Effector CD4-positive, alpha-beta T cell (primary cell): ENCODE results near the gene TSPAN5.
"Not testable (repeated sequence)": the region's sequence is repeated elsewhere in the genome, so short reads cannot be mapped to it uniquely, and the experiment has no call there.

Experiments
- DNase-seq: peaks from one replicate; pipeline ENCODE4 v3.0.0-alpha.2; 2020

Gene TSPAN5

DNA sequence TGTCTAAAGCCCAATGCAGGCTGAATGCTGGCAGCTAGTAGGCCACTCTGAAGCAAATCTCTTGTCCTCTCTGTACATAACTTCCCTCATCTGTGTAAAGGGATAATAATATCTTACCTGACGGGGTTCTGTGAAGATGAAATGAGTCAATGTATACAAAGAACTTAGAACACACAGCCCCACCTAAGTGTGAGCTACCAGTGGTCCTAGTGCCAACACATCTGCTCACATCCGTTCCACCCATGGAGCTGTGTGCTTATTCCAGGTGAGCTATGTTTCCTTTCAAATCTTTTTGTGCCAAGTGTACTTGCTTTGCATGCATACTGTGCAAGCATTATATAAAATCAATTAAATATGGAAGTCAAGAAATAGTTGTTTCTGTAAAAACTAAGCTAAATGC is 116.4 kb downstream of the TSPAN5 start:
- no peak for DNase-seq

DNA sequence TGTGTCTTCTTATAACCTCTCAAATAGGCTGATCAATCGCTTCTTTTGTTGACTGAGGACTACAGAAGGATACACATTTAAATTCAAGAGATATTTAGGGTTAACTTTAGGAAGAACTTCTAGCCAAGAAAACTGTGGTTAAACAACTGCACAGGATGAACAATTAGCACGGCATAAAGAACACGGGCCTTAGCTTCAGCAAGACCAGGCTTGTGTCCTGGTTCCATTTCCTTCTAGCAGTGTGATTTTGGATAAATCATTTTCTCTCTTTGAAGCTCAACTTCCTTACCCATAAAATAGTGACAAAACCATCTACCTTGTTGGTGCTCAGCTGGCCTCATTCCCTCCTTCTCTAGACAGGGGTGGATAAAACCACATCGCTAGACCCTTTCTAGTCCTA is 117.6 kb downstream of the TSPAN5 start:
- DNase-seq: no peak

DNA sequence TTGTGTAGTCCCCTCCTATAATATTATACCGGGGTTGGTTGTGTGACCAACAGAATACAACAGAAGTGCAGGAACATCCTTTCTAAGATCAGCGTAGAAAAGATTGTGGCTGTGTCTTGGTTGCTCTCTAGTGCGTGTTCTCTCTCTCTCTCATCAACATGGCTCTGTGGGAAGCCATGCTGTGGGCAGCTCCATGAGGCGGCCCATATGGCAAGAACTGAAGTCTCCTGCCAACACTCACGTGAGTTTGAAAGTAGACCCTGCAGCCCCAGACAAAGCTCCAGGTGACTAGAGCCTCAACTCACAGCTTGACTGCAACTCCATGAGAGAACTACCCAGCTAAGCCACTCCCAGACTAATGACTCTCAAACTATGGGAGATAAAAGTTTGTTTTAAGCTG is 118.7 kb downstream of the TSPAN5 start:
- DNase-seq: no peak

DNA sequence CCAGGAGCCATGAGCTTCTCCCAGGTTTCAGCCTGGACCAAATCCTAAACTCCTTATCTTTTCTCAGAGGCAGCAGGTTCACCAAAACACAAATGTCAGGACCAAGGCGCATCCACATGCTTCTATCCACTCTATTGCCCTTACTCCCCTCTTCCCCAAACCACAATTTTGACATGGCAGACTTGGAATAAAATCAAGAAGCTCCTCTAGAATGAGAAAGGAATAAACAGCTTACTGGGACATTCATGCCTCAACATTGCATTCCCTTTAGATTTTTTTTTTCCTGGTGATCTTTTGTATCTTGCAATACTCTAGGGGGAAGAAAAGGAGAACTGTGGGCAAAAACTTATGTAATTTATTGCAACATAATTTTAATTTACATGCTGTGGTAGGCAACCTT is 119.1 kb downstream of the TSPAN5 start:
- no peak for DNase-seq

DNA sequence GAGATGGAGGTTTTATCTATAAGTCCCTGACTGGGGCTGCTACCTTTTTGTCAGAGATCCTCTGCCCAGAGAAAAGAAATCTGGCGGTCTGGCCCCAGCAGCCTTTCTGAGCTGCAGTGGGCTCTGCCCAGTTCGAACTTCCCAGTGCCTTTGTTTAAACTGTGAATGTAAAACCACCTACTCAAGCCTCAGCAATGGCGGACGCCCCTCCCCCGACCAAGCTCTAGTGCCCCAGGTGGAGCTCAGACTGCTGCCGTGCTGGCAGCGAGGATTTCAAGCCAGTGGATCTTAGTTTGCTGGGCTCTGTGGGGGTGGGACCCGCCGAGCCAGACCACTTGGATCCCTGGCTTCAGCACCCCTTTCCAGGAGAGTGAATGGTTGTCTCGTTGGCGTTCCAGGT is 121.8 kb downstream of the TSPAN5 start:
- no peak for DNase-seq

DNA sequence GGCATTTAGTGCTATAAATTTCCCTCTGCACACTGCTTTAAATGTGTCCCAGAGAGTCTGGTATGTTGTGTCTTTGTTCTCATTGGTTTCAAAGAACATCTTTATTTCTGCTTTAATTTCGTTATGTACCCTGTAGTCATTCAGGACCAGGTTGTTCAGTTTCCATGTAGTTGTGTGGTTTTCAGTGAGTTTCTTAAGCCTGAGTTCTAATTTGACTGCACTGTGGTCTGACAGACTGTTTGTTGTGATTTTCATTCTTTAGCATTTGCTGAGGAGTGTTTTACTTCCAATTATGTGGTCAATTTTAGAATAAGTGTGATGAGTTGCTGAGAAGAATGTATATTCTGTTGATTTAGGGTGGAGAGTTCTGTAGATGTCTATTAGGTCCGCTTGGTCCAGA is 124.3 kb downstream of the TSPAN5 start:
- not testable (repeated sequence) for DNase-seq

DNA sequence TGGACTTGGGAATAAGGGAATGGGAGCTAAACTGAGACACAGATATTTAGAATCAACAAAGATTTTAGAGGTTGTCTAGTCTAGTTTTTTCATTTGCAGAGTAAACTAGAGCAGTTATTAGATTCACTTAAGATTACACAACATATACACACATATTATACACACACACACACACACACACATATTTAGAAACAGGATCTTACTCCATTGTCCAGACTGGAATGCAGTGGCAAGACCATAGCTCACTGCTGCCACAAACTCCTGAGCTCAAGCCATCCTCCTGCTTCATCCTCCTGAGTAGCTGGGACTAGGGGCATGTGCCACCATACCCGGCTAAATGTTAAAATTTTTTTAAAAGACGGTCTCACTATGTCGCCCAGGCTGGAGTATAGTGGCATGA is 127.8 kb downstream of the TSPAN5 start:
- DNase-seq: no peak

DNA sequence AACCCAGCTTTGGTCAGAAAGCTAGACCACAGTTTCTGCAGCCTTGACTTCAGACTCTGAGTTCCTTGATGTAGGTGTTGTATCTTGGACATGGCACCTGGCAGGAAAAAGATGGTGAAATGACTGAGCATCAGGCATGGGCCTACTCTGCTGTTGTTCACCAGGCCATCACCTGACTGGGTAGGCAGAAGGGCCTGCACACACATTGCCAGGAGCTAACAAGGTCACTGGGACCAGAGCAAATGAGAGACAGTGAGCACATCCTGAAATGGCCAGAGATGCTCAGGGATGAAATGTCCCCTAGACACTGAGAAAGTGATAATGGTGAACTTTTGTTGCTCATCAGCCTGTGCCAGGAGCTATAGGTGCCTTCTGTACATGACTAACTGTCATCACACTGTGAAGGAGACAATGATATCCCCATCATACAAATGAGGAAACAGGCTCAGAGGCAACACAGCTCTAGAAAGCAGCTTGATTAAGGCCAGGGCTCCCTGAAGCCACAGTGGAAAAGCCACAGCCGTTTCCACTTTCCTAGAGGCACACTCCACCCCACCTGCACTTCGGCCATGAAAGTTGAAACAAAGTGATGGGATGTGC is 128.3 kb downstream of the TSPAN5 start:
- DNase-seq: no peak

DNA sequence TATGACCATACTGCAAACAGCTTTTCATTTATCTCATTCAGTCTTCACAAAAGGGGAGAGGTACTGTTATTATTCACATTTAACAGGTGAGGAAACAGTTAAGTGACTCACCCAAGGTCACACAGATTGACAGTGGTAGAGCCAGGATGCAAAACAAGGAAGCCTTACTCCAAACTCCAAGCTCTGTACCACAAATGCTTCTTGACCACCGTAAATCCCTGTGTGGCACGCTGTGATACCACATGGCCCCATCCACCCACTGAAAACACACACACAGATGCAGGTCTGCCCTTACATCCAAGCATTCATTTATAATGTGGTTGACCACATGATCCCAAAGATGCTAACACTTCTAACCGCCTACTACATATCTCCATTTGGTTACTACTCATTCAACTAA is 129.5 kb downstream of the TSPAN5 start:
- DNase-seq: no peak

DNA sequence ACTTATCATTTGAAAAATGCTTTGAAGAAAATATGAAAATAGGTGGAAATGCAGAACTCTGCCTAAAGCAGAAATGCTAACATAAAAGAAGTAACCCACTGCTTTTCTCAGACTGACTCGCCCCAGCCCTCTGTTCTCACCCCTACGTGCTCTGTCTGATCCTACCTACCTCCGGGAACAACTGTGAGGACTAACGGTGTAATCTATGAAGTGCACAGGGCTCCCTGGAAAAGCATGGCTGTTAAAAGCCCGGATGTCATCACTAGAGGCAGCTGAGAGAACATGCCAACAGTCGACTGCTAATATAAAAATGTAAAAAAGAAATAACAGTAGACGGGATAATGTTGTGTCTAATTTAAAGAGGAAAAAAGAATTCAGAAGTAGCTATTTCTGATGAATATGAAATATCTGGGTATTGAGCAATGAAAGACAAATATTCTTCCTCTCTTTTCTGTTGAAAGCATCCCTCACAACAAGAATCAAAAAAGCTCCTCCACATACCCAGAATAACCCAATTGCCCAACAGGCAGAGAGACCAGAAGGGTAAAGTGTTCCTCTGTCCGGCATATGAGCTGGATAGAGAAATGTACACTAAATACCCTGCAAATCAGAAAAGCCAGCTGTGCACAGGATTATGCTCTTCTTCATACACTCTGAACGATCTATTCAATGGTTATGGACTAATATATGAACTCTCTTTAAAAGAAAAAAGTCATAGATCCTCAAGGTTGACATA is 130.7 kb downstream of the TSPAN5 start:
- DNase-seq: no peak

DNA sequence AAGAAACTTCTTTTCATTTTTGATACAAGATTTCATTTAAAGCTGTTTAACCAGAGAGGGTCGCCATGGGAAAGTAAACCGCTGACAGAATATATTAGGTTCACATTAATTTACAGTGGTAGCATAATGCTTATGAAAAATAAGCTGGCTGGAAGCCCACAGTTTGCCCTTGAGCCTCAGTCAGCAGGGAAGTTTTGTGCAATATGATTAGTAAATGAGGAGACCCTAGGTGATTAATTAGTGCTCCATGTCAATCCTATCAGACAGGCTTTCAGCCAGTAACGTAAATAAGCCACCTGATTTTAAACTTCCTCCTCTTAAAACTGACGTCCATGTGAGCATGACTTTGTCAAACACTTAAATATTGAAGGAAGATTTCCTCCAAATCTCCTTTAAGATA is 134.2 kb downstream of the TSPAN5 start:
- DNase-seq: no peak

DNA sequence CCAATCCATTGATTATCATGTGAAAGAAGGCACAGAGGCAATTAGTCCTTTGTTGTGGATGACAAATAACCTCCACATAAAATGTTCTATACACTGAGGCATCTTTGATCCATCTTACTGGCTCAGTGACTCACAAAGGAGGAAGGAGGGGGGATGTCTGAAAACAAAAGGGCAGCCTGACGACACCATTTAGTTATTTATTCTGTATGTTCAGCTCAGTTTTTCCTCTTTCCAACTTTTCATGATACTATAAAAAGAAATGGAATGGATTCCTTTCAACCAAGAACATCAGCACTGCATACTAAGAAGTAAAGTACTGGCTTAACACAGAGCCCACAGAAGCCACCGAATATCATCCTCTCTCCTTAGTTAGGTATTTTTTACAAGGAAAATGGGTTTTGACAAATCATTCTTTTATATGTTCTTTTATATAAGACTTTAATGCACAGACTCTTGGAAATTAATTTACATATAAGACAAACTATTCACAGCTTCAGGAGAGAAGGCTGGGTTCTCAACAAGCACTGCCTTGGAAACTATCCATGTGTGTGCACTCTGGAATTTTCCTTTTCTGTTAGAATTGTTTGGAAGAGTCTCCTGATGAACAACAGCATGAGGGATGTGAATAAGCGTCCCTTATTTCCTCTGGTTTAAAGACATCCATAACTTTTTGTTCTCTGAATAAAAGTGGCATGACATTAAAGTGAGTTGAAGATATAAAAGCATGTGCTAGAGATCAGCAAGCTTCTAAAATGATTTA is 135.6 kb downstream of the TSPAN5 start:
- DNase-seq: no peak

DNA sequence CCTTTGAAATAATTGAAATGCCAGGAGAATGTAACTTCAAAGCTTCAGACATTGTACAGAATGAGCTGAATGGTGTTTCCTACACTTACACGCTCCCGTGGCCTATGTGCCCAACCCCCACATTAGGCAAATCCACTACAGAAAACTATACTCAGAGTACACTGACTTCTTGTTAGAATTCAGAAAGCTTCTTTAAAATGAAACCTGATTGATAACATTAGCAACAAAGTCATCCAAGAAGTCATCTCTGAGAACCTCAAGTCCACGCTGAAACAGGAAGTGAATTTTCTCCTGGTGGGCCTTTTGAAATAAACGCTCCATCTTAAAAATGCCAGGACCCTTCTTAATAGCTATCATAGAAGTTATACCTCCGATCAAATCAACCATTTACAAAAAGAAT is 136.3 kb downstream of the TSPAN5 start:
- DNase-seq: no peak

DNA sequence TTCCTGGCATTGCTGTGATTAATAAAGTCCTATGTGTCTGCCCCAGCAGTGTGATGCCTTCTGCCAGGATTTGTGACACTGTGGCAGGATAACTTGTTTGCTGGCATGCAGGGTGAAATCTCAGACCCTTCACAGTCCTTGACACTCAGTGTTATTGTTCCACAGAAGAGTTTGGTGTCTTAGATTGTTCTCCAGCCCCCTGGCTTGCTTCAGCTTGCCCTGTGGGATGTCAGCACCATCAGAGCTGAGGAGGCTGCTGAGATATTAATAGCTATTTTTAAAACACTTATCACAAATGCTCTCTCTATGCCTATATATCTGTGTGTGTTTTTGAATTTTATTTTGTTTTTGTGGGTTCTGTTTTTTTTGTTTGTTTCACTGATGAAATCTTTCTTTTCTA is 136.9 kb downstream of the TSPAN5 start:
- DNase-seq: no peak

DNA sequence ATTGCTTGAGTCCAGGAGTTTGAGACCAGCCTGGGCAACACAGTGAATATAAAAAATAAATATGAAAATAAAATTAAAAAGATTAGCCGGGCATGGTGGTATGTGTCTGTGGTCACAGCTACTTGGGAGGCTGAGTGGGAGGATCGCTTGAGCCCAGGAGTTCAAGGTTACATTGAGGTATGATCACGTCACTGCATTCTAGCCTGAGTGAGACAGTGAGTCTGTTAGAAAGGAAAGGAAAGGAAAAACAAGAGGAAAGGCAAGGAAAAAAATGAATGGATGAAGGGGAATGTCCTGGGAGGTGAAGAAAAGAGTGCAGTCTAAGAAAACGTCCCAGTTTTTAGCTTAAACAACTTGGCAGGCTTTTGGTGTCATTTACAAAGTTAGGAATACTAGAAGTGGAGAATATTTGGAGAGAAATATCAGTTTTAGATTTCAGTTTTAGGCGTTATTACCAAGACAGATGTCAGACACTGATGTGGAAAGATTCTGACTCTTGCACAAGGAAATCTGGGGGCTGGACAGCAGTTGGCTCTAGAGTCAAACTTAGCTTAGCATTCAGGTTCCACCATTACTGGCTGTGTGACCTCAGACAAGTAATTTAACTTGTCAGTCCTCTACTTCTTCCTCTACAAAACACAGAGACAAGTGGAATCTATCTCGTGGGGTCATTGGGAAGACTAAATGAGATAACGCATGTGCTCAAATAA is 139.0 kb downstream of the TSPAN5 start:
- DNase-seq: no peak

DNA sequence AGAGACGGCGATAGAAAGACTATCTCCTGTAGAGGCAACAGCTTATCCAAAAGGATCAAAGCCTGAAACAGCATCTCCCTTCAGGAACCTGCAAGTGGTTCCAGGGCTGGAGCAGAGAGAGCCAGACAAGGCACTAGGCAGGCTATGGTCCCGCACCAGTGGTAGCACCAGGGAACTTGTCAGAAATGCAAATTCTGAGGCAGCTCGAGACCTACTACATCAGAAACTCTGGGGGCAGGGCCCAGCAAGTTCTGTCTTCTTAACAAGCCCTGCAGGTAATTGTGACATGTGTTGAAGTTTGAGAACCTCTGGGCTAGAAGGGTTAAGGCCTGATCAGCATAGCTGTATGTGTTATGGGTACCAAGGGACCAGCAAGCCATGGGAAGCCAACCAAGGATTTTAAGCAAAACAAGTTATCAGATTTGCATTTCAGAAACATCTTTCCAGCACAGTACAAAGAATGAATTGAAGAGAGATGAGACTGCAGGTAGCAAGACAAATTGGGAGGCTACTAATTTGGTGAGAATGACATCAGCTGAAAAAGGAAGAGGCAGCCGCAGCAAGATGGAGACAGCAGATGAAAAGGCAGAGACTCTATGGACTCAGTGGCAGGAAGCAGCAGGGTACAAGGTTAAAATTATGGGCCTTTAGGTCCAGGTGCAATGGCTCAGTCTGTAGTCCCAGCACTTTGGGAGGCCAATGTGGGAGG is 139.7 kb downstream of the TSPAN5 start:
- no peak for DNase-seq

DNA sequence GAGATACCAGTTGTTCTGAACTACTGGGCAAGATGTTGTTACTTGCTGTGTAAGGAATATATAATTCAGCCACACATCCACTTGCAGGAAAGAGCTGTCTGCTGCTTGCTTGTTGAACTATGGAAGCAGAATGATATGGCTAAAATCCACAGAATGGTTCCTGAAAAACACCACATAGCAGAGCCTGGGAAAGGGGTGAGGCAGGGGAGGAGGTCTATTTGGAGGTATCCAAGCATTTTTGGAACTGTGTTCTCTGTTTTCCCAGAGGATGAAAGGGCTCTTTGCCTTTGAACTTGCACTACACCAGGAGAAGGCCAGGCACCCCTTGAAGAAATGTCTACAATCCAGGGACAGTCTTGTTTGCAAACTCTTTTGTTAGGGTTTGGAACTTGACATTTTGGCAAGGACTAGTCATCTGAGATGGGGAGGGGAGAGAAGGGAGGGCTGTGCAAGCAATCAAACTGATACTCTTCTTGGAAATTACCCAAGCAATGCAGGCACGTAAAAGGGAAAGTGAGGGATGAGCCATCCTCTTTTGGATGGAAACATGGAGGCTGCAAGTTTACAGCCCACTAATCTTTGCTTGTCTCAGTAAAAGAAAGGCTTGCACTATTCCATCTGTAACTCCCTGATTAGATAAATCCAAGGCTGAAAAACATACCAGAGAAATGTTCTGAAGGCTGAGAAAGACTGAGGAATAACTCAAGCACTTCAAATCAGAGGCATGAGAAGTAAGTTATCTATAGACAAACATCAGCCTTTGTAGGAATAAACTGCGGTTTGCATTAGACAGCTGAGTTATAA is 141.0 kb downstream of the TSPAN5 start:
- no peak for DNase-seq

DNA sequence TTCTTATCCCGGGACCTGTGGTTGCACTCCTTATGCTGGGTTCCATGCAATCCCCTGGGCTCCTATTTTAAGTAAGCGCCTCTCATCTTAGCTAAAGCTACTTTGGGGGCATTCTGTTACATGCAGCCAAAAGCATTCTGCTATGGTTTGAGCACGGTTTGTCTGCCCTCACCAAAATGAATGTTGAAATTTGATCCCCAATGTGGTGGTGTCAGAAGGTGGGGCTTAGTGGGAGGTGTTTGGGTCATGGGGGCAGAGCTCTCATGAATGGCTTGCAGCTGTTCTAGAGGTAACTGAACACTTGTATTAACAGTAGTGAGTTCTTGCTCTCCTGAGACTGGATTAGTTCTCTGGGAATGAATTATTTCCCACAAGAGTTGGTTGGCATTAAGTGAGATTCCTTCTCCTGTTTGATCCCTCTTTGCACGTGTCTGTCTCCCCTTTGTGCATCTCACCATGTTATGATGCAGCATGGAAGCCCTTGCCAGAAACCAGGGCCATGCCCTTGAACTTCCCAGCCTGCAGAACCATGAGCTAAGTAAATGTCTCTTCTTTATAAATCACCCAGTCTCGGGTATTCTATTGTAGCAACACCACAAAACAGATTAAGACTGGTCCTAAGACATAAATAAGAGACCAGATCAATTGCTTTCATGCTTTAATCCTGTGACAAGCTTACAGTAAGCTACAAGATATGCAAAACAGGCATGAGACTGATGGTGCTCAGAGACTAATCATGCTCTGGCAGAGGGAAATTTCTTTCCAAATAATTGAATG is 141.8 kb downstream of the TSPAN5 start:
- no peak for DNase-seq

DNA sequence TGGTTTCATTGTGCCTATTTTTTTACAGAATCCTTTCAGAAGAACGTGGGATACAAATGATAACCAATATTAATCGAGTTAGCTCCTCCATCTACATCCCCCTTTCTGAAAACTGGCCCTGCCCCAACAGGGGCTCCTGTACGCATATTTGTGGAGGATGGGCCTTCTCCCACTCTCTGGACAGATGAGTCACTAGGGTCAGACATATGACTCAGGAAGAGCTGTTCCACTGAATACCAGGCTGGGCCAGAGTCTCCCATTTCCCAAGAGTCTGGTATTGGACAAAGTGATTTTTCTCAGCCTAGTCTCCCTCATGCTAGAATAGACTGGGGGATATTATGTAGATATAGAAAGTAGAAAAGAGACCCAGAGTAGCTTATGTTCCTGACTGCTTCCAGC is 142.4 kb downstream of the TSPAN5 start:
- DNase-seq: no peak

DNA sequence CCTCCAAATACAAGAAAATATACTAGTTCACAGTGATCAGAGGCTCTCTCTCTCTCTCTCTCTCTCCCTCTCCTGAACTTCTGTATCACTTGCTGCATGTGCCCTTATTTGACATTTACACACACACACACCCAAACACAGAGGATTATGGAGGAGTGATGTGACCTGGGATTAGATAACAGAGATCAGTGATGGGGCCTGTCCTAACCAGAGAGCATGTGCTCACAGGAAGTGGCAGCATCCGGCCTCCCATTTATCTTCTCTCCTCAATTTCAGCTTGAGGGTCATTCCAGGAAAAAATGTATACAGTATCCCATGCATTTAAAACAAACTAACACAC is 143.0 kb downstream of the TSPAN5 start:
- no peak for DNase-seq

DNA sequence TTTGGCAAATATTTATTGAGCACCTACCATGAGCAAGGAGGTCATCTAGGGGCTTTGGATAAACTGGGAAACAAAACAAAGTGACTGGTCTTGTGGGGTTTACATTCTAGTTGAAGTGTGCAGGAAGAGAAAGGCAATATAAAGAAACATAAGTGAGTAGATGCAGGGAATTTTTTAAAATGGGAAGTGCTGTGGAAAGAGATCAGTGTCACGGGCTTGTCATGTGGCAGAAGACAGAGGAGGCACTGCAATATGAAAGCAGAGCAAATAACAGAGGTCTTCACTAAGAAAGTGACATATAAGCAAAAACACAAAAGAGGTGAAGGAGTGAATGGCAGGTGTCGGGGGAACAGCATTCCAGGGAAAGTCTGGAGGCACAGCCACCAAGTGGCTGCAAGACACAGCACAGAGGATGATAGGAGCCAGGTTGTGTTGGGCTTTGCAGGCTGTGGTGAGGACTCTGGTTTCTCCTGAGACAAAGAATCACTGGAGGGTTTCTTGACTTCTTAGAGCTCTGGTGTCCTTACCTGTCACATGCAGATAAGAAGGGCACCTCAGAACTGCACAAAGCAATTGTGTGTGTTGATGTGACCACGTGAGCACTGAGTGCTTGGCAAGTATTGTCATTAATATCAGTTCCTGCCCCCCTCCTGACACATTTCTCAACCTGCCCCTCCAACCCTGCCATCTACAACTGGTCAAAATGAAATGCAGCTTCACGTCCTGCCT is 143.5 kb downstream of the TSPAN5 start:
- no peak for DNase-seq
